ENCODE data around the gene CEACAM7.

GRCh38 chr19:41668315-41668714, 19.8 kb downstream of the CEACAM7 start:
- TF ChIP-seq CTCF (conservative IDR thresholded peaks at IDR 0.05) (no peak), EZH2 (IDR thresholded peaks at IDR 0.05; ENCODE audit: low read depth) (no peak)
